PC-3 (cell line): ENCODE results near the gene P2RX4. TPM values are rescaled to one million over a fixed set of nuclear protein-coding genes. Genes with fewer than 3 reads are reported as not detected.
"Not testable (repeated sequence)": the region's sequence is repeated elsewhere in the genome, so short reads cannot be mapped to it uniquely, and the experiment has no call there.

ENCODE experiments used
- ATAC-seq: fragments of 200-7000 bp; cut with Tn5 transposase; 2 replicates; pipeline ENCODE4 v1.9.1; 2020; ENCODE audit warnings: mild to moderate bottlenecking, moderate library complexity
- BruUV-seq: library from RNA; stranded (reverse); fragments of 400-500 nt; replicated peaks from 2 replicates; lab custom pipeline; 2021; lab: Mats Ljungman, UMichigan
- CTCF ChIA-PET: fragments of 300-600 bp; sonication (Branson Sonifier 250); formaldehyde crosslinking; loops from one replicate; lab custom pipeline; 2022; ENCODE audit warnings: antibody characterized with exemption; lab: Charles Lee
- POLR2A ChIA-PET: fragments of 300-600 bp; sonication (Branson Sonifier 250); formaldehyde crosslinking; loops from one replicate; lab custom pipeline; 2022; ENCODE audit warnings: antibody characterized with exemption; ENCODE audit not compliant: unreplicated experiment; lab: Charles Lee
- DNase-seq: peaks from one replicate; pipeline ENCODE4 v3.0.0-alpha.2; 2015
- H2AFZ ChIP-seq: fragments of 300-600 bp; sonication (generic); 2 replicates; pipeline ENCODE4 v1.6.0; 2016; ENCODE audit warnings: antibody characterized with exemption, low read length
- H3F3A ChIP-seq: fragments of 300-600 bp; sonication (generic); one replicate; pipeline ENCODE4 v1.6.0; 2017; ENCODE audit warnings: antibody characterized with exemption, low read length, control low read depth, mild to moderate bottlenecking; ENCODE audit not compliant: unreplicated experiment
- H3K27ac ChIP-seq: fragments of 300-600 bp; sonication (generic); 2 replicates; pipeline ENCODE4 v1.5.1; 2016; ENCODE audit warnings: mild to moderate bottlenecking, low read length
- H3K27me3 ChIP-seq: fragments of 300-600 bp; sonication (generic); 2 replicates; pipeline ENCODE4 v1.6.1; 2016; ENCODE audit warnings: low read length, mixed read lengths
- H3K36me3 ChIP-seq: fragments of 300-600 bp; sonication (generic); 2 replicates; pipeline ENCODE4 v1.6.1; 2016; ENCODE audit warnings: low read depth, mixed run types, low read length, mixed read lengths
- H3K4me1 ChIP-seq: fragments of 300-600 bp; sonication (generic); 2 replicates; pipeline ENCODE4 v1.5.1; 2016; ENCODE audit warnings: low read length; ENCODE audit not compliant: insufficient read depth
- H3K4me2 ChIP-seq: fragments of 300-600 bp; sonication (generic); 2 replicates; pipeline ENCODE4 v1.6.0; 2016; ENCODE audit warnings: low read length
- H3K4me3 ChIP-seq: fragments of 300-600 bp; sonication (generic); 2 replicates; pipeline ENCODE4 v1.5.1; 2016; ENCODE audit warnings: mild to moderate bottlenecking, low read length, mixed read lengths
- H3K79me2 ChIP-seq: fragments of 300-600 bp; sonication (generic); 2 replicates; pipeline ENCODE4 v1.6.1; 2017; ENCODE audit warnings: low read length, mixed read lengths
- H3K9ac ChIP-seq: fragments of 300-600 bp; sonication (generic); 2 replicates; pipeline ENCODE4 v1.6.0; 2016; ENCODE audit warnings: mild to moderate bottlenecking, low read length
- H3K9me2 ChIP-seq: fragments of 300-600 bp; sonication (generic); replicated peaks from 2 replicates; pipeline ENCODE4 v1.6.1; 2016; ENCODE audit warnings: mixed run types, low read length, mixed read lengths
- H3K9me3 ChIP-seq: fragments of 300-600 bp; sonication (generic); 2 replicates; pipeline ENCODE4 v1.6.1; 2016; ENCODE audit warnings: low read length, mixed read lengths
- H4K20me1 ChIP-seq: fragments of 300-600 bp; sonication (generic); 2 replicates; pipeline ENCODE4 v1.6.1; 2016; ENCODE audit warnings: low read length, mixed read lengths
- CTCF ChIP-seq: fragments of 300-600 bp; sonication (generic); conservative IDR thresholded peaks from 2 replicates; pipeline ENCODE4 v1.5.1; 2017; ENCODE audit warnings: antibody characterized with exemption, low read depth, mild to moderate bottlenecking, low read length
- EZH2 ChIP-seq: fragments of 300-600 bp; sonication (generic); IDR thresholded peaks from one replicate; pipeline ENCODE4 v1.6.1; 2017; ENCODE audit warnings: antibody characterized with exemption, mild to moderate bottlenecking, low read length; ENCODE audit not compliant: unreplicated experiment
- EZH2phosphoT487 ChIP-seq: fragments of 300-600 bp; sonication (generic); IDR thresholded peaks from 2 replicates; pipeline ENCODE4 v1.6.1; 2018; ENCODE audit warnings: mild to moderate bottlenecking, antibody characterized with exemption, low read length, borderline replicate concordance
- intact Hi-C: fragments of 100-400 bp; cut with micrococcal nuclease; formaldehyde crosslinking; loops from 2 replicates; pipeline ENCODE4 v1.9.0; 2023
- total RNA-seq: library from RNA; depleted of rRNA; stranded (reverse); fragments of >200 nt; gene quantifications from 2 replicates; pipeline ENCODE4 v1.2.3, GENCODE V29; 2014

P2RX4 gene
- total RNA-seq, 1 experiment from 2014 or later: 21.6 TPM

- ATAC-seq, POLR2A ChIA-PET, H3F3A ChIP-seq: not testable (repeated sequence)
These were observed 71.2 kb downstream of the P2RX4 start for GRCh38 chr12:121281116-121281515.

GRCh38 chr12:121282072-121282742 is 72.3 kb downstream of the P2RX4 start:
- ATAC-seq (no peak), DNase-seq (no peak)
- H3K4me1 ChIP-seq: peaks cover 2% of the 10 kb centered on the region
- intact Hi-C loops: no loop called here
- H3K4me3 ChIP-seq: no peak overlapping the region
- H3F3A ChIP-seq: no peaks in the 10 kb centered on the region
- H3K4me2 ChIP-seq: no peak overlapping the region
- no peaks in the 10 kb centered on the region for H3K9me2 ChIP-seq
- H3K27ac ChIP-seq: no peak overlapping the region
- CTCF ChIA-PET: no interaction called here
- no peak overlapping the region for H3K9ac ChIP-seq
- BruUV-seq: no TSS peak
- H3K9me3 ChIP-seq: no peaks in the 10 kb centered on the region
- H2AFZ ChIP-seq: no peak overlapping the region
- H3K27me3 ChIP-seq: no peaks in the 10 kb centered on the region
- TF ChIP-seq EZH2phosphoT487 (no peak), EZH2 (no peak), CTCF (no peak)
- H3K36me3 ChIP-seq: peaks cover 9% of the 10 kb centered on the region; the same call in 1 of the 2 replicates
- H3K79me2 ChIP-seq: peaks cover 14% of the 10 kb centered on the region; the same call in 1 of the 2 replicates
- no peaks in the 10 kb centered on the region for H4K20me1 ChIP-seq
- POLR2A ChIA-PET: no interaction called here

More at GRCh38 chr12:121281116-121281515, 71.2 kb downstream of the P2RX4 start:
- H3K27me3 ChIP-seq, H3K36me3 ChIP-seq, H3K9ac ChIP-seq, H4K20me1 ChIP-seq, H3K27ac ChIP-seq, H3K4me3 ChIP-seq, H3K9me3 ChIP-seq, H3K4me1 ChIP-seq, H3K9me2 ChIP-seq, H3K4me2 ChIP-seq, DNase-seq, CTCF ChIA-PET, intact Hi-C loops, BruUV-seq, H2AFZ ChIP-seq: not testable (repeated sequence)
- H3K79me2 ChIP-seq: peaks cover 14% of the 10 kb centered on the region; the same call in 1 of the 2 replicates

GRCh38 chr12:121282910-121283309 is 73.0 kb downstream of the P2RX4 start:
- H3K9me3 ChIP-seq, H2AFZ ChIP-seq, H3K4me1 ChIP-seq, H4K20me1 ChIP-seq, H3K27ac ChIP-seq, H3F3A ChIP-seq, BruUV-seq, H3K9me2 ChIP-seq, H3K9ac ChIP-seq, H3K4me3 ChIP-seq, H3K4me2 ChIP-seq, H3K27me3 ChIP-seq, intact Hi-C loops, POLR2A ChIA-PET, H3K36me3 ChIP-seq, CTCF ChIA-PET, ATAC-seq, DNase-seq: not testable (repeated sequence)
- peaks cover 14% of the 10 kb centered on the region; the same call in 1 of the 2 replicates for H3K79me2 ChIP-seq
